Neural progenitor cell (in vitro differentiated cells): ENCODE measurements around the gene BUD23.

Experiments used
- CTCF ChIP-seq: fragments of 200-600 bp; sonication (generic); IDR thresholded peaks from 2 replicates; pipeline ENCODE4 v1.5.1; 2017; ENCODE audit warnings: antibody characterized with exemption, mild to moderate bottlenecking
- EZH2phosphoT487 ChIP-seq: fragments of 200-600 bp; sonication (generic); IDR thresholded peaks from 2 replicates; pipeline ENCODE4 v1.6.1; 2017; ENCODE audit warnings: antibody characterized with exemption

- TF ChIP-seq CTCF (no peak), EZH2phosphoT487 (no peak)
Measured at GRCh38 chr7:73681031-73681430, 2.4 kb upstream of the BUD23 start.
